CD8-positive, alpha-beta memory T cell (primary cell): ENCODE data around the gene TRAF3IP1. TPM values are rescaled to one million over a fixed set of nuclear protein-coding genes. Genes with fewer than 3 reads are reported as not detected.
"Not testable (repeated sequence)": the region's sequence is repeated elsewhere in the genome, so short reads cannot be mapped to it uniquely, and the experiment has no call there.

Source experiments
- CTCF ChIA-PET: fragments of 350-600 bp; sonication (Branson Sonifier 250); formaldehyde crosslinking; loops from one replicate; lab custom pipeline; 2021; ENCODE audit warnings: antibody characterized with exemption; lab: Charles Lee
- POLR2A ChIA-PET: fragments of 350-600 bp; sonication (Branson Sonifier 250); formaldehyde crosslinking; loops from one replicate; lab custom pipeline; 2021; ENCODE audit warnings: antibody characterized with exemption; lab: Charles Lee
- DNase-seq, 5 donors: peaks; one replicate each; pipeline versions ENCODE4 v3.0.0 to v3.0.0-alpha.2; 2020 to 2022; ENCODE audit warnings: mixed read lengths in 1 of 5
- H3K27ac ChIP-seq: one replicate; pipeline ENCODE4 v1.7.0; 2013; ENCODE audit warnings: low read depth, mild to moderate bottlenecking, low read length, moderate library complexity
- H3K27me3 ChIP-seq: 2 replicates; pipeline ENCODE4 v1.7.0; 2013; ENCODE audit warnings: low read length, mild to moderate bottlenecking; ENCODE audit not compliant: insufficient read depth, poor library complexity, severe bottlenecking
- H3K36me3 ChIP-seq: 2 replicates; pipeline ENCODE4 v1.7.0; 2013; ENCODE audit warnings: mild to moderate bottlenecking, low read length, moderate library complexity; ENCODE audit not compliant: insufficient read depth
- H3K4me1 ChIP-seq: 2 replicates; pipeline ENCODE4 v1.7.0; 2013; ENCODE audit warnings: mild to moderate bottlenecking, low read length, moderate library complexity; ENCODE audit not compliant: insufficient read depth
- H3K4me3 ChIP-seq: 2 replicates; pipeline ENCODE4 v1.7.0; 2013; ENCODE audit warnings: mild to moderate bottlenecking, low read length
- H3K9me3 ChIP-seq: 2 replicates; pipeline ENCODE4 v1.7.0; 2013; ENCODE audit warnings: mild to moderate bottlenecking, low read length
- H3K27ac Mint-ChIP-seq, 8 donors: one replicate each; pipeline ENCODE4 v1.8.0; 2020 to 2021; ENCODE audit warnings: mixed read lengths in 8 of 8, mild to moderate bottlenecking in 6 of 8, inconsistent platforms in 3 of 8, moderate library complexity in 3 of 8
- H3K27me3 Mint-ChIP-seq, 2 donors: one replicate each; pipeline ENCODE4 v1.8.0; 2020 to 2021; ENCODE audit warnings: mixed read lengths in 2 of 2, mild to moderate bottlenecking in 1 of 2, moderate library complexity in 1 of 2
- H3K36me3 Mint-ChIP-seq, 3 donors: one replicate each; pipeline ENCODE4 v1.8.0; 2020 to 2021; ENCODE audit warnings: mixed read lengths in 3 of 3, inconsistent platforms in 1 of 3, mild to moderate bottlenecking in 1 of 3
- H3K4me1 Mint-ChIP-seq, 3 donors: one replicate each; pipeline ENCODE4 v1.8.0; 2020 to 2021; ENCODE audit warnings: mixed read lengths in 3 of 3, inconsistent platforms in 1 of 3, mild to moderate bottlenecking in 1 of 3
- H3K4me3 Mint-ChIP-seq, 7 donors: one replicate each; pipeline ENCODE4 v1.8.0; 2020 to 2021; ENCODE audit warnings: mixed read lengths in 7 of 7, mild to moderate bottlenecking in 6 of 7, moderate library complexity in 4 of 7, inconsistent platforms in 2 of 7
- H3K9me3 Mint-ChIP-seq, 5 donors: one replicate each; pipeline ENCODE4 v1.8.0; 2020 to 2022; ENCODE audit warnings: mixed read lengths in 5 of 5, mild to moderate bottlenecking in 3 of 5, moderate library complexity in 2 of 5, inconsistent platforms in 1 of 5
- polyA plus RNA-seq: library from polyadenylated mRNA; unstranded; fragments of 300-500 nt; fragmentation: Illumina TruSeq; gene quantifications from one replicate; pipeline ENCODE4 v1.2.3, GENCODE V29; 2021
- total RNA-seq, 2 experiments: library from RNA; stranded (reverse); gene quantifications; one replicate each; pipeline ENCODE4 v1.2.3, GENCODE V29; 2021

The TRAF3IP1 gene
- total and polyA plus RNA-seq, 3 experiments from 2014 or later, result 10.2 to 15.9 (median 14.7) TPM

- Histone ChIP-seq H3K9me3 (no peaks in the 10 kb centered on the region), H3K27ac (no peak overlapping the region), H3K36me3 (no peaks in the 10 kb centered on the region), H3K4me3 (no peak overlapping the region), H3K4me1 (no peaks in the 10 kb centered on the region), H3K27me3 (no peaks in the 10 kb centered on the region)
- Mint-ChIP-seq H3K36me3 (no peaks in the 10 kb centered on the region), H3K27me3 (peaks cover 13 to 18% of the 10 kb centered on the region in 2 donors), H3K9me3 (no peaks in the 10 kb centered on the region), H3K4me1 (no peaks in the 10 kb centered on the region), H3K4me3 (no peak overlapping the region), H3K27ac (no peak overlapping the region)
- POLR2A ChIA-PET, result no interaction called here
- CTCF ChIA-PET, result no interaction called here
- peak in 1 of 5 donors; percentile 14 for DNase-seq
These were observed 12.1 kb upstream of the TRAF3IP1 start for GRCh38 chr2:238308177-238308576.

DNA sequence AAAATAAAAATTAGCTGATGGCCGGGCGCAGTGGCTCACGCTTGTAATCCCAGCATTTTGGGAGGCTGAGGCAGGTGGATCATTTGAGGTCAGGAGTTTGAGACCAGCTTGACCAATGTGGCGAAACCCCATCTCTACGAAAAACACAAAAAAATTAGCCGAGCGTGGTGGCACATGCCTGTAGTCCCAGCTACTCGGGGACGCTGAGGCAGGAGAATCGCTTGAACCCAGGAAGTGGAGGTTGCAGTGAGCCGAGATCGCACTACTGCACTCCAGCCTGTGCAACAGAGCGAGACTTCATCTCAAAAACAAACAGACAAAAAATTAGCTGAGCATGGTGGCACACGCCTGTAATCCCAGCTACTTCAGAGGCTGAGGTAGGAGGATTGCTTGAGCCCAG, 9.6 kb upstream of the TRAF3IP1 start:
- H3K4me3 ChIP-seq, H3K27ac ChIP-seq, H3K27me3 ChIP-seq, H3K27ac Mint-ChIP-seq, POLR2A ChIA-PET, H3K36me3 Mint-ChIP-seq, H3K4me1 ChIP-seq, H3K9me3 Mint-ChIP-seq, CTCF ChIA-PET, H3K36me3 ChIP-seq, H3K9me3 ChIP-seq, H3K4me1 Mint-ChIP-seq: not testable (repeated sequence)
- Mint-ChIP-seq H3K27me3 (peaks cover 13 to 21% of the 10 kb centered on the region in 2 donors), H3K4me3 (peak overlapping the region in 1 of 7 donors; percentile 32)
- peak in 1 of 5 donors; percentile 13 for DNase-seq

GRCh38 chr2:238313289-238313990, 6.9 kb upstream of the TRAF3IP1 start:
- Histone ChIP-seq H3K36me3 (no peaks in the 10 kb centered on the region), H3K9me3 (no peaks in the 10 kb centered on the region), H3K4me3 (no peak overlapping the region), H3K27me3 (no peaks in the 10 kb centered on the region), H3K4me1 (no peaks in the 10 kb centered on the region), H3K27ac (no peak overlapping the region)
- no peaks in the 10 kb centered on the region for H3K4me1 Mint-ChIP-seq
- no peak overlapping the region for H3K27ac Mint-ChIP-seq
- H3K36me3 Mint-ChIP-seq, result no peaks in the 10 kb centered on the region
- no peak overlapping the region for H3K4me3 Mint-ChIP-seq
- no peaks in the 10 kb centered on the region for H3K9me3 Mint-ChIP-seq
- H3K27me3 Mint-ChIP-seq, result peaks cover 17% of the 10 kb centered on the region in 2 donors
- no peak for DNase-seq
- ChIA-PET CTCF (no interaction called here), POLR2A (no interaction called here)

DNA sequence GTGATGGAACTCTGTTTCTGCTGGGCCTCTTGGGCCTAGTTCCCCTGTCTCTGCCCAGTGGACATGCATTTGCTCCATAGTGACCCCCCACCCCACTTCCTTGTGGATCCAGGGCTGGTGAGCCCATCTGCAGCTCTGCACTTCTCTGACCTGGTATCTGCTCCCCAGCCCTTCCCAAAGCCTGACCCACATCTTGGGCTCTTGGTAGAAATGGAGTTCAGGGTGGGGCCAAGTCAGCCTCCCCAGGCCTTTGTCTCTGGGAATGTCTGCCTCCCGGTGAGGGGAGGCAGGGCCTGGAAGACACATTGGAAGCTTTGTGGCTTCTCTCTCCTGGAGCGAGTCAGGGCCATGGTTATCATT, 6.3 kb upstream of the TRAF3IP1 start:
- no peaks in the 10 kb centered on the region for H3K4me1 Mint-ChIP-seq
- Histone ChIP-seq H3K4me3 (no peak overlapping the region), H3K27me3 (no peaks in the 10 kb centered on the region), H3K9me3 (no peaks in the 10 kb centered on the region), H3K36me3 (no peaks in the 10 kb centered on the region), H3K4me1 (no peaks in the 10 kb centered on the region), H3K27ac (no peak overlapping the region)
- peaks cover 15 to 16% of the 10 kb centered on the region in 2 donors for H3K27me3 Mint-ChIP-seq
- H3K9me3 Mint-ChIP-seq, result no peaks in the 10 kb centered on the region
- CTCF ChIA-PET, result no interaction called here
- POLR2A ChIA-PET, result no interaction called here
- H3K4me3 Mint-ChIP-seq, result no peak overlapping the region
- no peak overlapping the region for H3K27ac Mint-ChIP-seq
- no peak for DNase-seq
- no peaks in the 10 kb centered on the region for H3K36me3 Mint-ChIP-seq

DNA sequence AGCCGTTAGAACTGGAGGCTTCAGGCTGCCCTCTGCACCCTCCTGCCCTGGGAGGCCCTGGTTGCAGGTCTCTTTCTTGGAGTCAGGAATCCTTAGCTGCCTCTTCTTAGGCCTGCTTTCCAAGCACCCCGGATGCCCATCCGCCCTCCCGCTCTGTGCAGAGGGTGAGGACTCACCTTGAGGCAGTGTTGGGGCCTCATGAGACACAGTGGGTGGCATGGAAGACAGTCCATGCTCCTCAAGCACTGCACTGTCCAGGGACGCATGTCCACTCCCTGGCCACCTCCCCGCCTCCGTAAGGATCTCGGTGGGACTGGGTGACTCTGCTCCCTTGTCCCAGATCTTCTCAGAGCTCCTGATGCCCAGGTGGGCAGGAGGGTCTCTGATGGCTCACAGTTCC, 5.7 kb upstream of the TRAF3IP1 start:
- H3K27me3 ChIP-seq, result no peaks in the 10 kb centered on the region
- Mint-ChIP-seq H3K9me3 (no peaks in the 10 kb centered on the region), H3K27me3 (peaks cover 10 to 12% of the 10 kb centered on the region in 2 donors), H3K36me3 (no peaks in the 10 kb centered on the region), H3K27ac (no peak overlapping the region), H3K4me3 (no peak overlapping the region), H3K4me1 (peaks cover under 1 to 3% (median 2%) of the 10 kb centered on the region in 3 donors)
- H3K4me1 ChIP-seq, result peaks cover 4% of the 10 kb centered on the region
- no peak for DNase-seq
- H3K36me3 ChIP-seq, result no peaks in the 10 kb centered on the region
- ChIA-PET CTCF (no interaction called here), POLR2A (no interaction called here)
- no peak overlapping the region for H3K4me3 ChIP-seq
- H3K27ac ChIP-seq, result no peak overlapping the region
- no peaks in the 10 kb centered on the region for H3K9me3 ChIP-seq

DNA sequence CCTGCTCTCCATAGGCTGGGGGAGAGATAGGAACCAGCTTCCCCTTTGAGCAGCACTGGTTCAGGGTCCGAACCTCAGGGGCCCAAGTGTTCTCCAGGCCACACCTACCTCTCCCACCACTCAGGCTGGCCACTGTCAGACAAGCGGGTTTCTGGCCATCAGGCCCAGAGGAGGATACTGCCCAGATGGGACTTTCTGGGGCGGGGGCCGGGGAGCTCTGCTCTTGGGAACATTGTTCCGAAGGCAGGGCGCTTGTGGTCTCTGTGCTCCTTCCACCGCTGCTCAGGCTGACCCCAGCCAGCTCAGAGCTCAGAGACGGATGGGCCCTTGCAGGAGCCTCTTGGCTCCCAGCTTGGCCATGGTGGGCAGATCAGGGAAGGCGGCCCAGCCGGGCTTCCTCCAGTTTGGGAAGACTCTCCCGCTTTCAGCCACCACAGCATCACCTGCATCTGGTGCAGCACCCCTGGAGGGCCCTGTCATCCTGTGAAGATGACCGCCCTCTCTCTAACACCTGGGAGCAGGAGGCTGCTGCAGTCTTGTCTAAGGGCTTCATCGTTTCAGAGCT, 5.2 kb upstream of the TRAF3IP1 start:
- Histone ChIP-seq H3K9me3 (no peaks in the 10 kb centered on the region), H3K4me1 (peaks cover 8% of the 10 kb centered on the region), H3K27me3 (no peaks in the 10 kb centered on the region), H3K4me3 (no peak overlapping the region), H3K36me3 (no peaks in the 10 kb centered on the region), H3K27ac (no peak overlapping the region)
- Mint-ChIP-seq H3K4me1 (peaks cover 5 to 9% (median 7%) of the 10 kb centered on the region in 3 donors), H3K36me3 (no peaks in the 10 kb centered on the region), H3K27ac (peak overlapping the region in 2 of 8 donors; percentile 2 to 38), H3K4me3 (no peak overlapping the region), H3K27me3 (peaks cover 10 to 11% of the 10 kb centered on the region in 2 donors), H3K9me3 (no peaks in the 10 kb centered on the region)
- DNase-seq, result no peak
- ChIA-PET CTCF (interaction anchor here (0.5 kb wide), 1 partner anchor 73 kb away, joined by 4 read pairs; no protein-coding TSS in a partner anchor), POLR2A (no interaction called here)

DNA sequence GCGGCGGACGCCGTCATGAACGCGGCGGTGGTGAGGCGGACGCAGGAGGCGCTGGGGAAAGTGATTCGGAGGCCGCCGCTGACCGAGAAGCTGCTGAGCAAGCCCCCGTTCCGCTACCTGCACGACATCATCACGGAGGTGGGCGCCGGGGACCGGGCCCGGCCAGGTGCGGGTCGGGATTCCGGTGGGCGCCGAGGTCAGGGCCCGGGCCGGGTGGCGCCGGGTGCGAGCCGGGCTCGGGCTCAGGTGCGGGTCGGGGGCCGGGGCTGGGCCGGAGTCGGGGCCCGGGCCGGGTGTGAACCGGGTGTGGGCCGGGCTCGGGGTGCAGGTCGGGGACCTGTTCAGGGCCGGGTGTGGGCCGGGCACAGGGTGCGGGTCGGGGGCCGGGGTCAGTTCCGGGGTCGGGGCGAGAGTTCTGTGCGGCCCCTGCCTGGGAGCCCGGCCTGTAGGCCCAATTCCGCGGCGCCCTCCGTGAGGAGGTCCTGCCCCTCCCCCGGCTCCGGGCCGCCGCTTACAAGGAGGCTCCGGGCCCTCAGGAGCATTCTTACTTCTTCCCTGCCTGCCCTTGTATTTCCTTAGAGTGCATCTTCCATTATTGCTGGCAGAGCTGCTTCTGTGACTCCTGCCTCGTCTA, 447 bp downstream of the TRAF3IP1 start:
- ChIA-PET POLR2A (no interaction called here), CTCF (no interaction called here)
- Mint-ChIP-seq H3K4me3 (peak overlapping the region; percentile 76 to 92 (median 82)), H3K27me3 (peaks cover 3% of the 10 kb centered on the region in 2 donors), H3K9me3 (no peaks in the 10 kb centered on the region), H3K36me3 (peaks cover 0 to 13% (median 7%) of the 10 kb centered on the region in 3 donors), H3K27ac (peak overlapping the region in 4 of 8 donors; percentile 26 to 61 (median 56)), H3K4me1 (peaks cover 21 to 30% (median 26%) of the 10 kb centered on the region in 3 donors)
- H3K27me3 ChIP-seq, result no peaks in the 10 kb centered on the region
- peaks cover 14% of the 10 kb centered on the region for H3K4me1 ChIP-seq
- no peaks in the 10 kb centered on the region for H3K9me3 ChIP-seq
- H3K36me3 ChIP-seq, result no peaks in the 10 kb centered on the region
- peak overlapping the region; percentile 27 for H3K4me3 ChIP-seq
- H3K27ac ChIP-seq, result no peak overlapping the region
- no peak for DNase-seq

GRCh38 chr2:238321467-238321866, 1.1 kb downstream of the TRAF3IP1 start:
- H3K27me3 ChIP-seq, result no peaks in the 10 kb centered on the region
- peaks cover 14% of the 10 kb centered on the region for H3K4me1 ChIP-seq
- H3K36me3 Mint-ChIP-seq, result peaks cover 0 to 17% (median 7%) of the 10 kb centered on the region in 3 donors
- H3K4me3 Mint-ChIP-seq, result peak overlapping the region; percentile 73 to 87 (median 82)
- peak overlapping the region in 3 of 8 donors; percentile 12 to 61 (median 26) for H3K27ac Mint-ChIP-seq
- no peak overlapping the region for H3K27ac ChIP-seq
- H3K36me3 ChIP-seq, result no peaks in the 10 kb centered on the region
- no peaks in the 10 kb centered on the region for H3K9me3 Mint-ChIP-seq
- ChIA-PET CTCF (no interaction called here), POLR2A (no interaction called here)
- H3K4me3 ChIP-seq, result no peak overlapping the region
- peaks cover under 1 to 3% of the 10 kb centered on the region in 2 donors for H3K27me3 Mint-ChIP-seq
- no peaks in the 10 kb centered on the region for H3K9me3 ChIP-seq
- DNase-seq, result no peak
- peaks cover 21 to 31% (median 26%) of the 10 kb centered on the region in 3 donors for H3K4me1 Mint-ChIP-seq
